CD14-positive monocyte (primary cell): ENCODE data around the gene TFB1M. TPM values are rescaled to one million over a fixed set of nuclear protein-coding genes. Genes with fewer than 3 reads are reported as not detected.

Source experiments
- DNase-seq, 3 donors: peaks; one replicate each; pipeline ENCODE4 v3.0.0-alpha.2; 2011 to 2022
- H2AFZ ChIP-seq: 2 replicates; pipeline ENCODE4 v1.6.0; 2012; ENCODE audit warnings: mild to moderate bottlenecking, low read depth, low read length, inconsistent platforms; ENCODE audit not compliant: insufficient read depth, poor library complexity, severe bottlenecking
- H3K27ac ChIP-seq, 2 donors: 1 replicate in 1 of 2; 2 replicates in 1 of 2; pipeline ENCODE4 v1.5.1; 2012 to 2013; ENCODE audit warnings: low read length in 2 of 2, control low read depth in 1 of 2, inconsistent platforms in 1 of 2, low read depth in 1 of 2, mild to moderate bottlenecking in 1 of 2
- H3K27me3 ChIP-seq, 2 donors: one replicate each; pipeline versions ENCODE4 v1.6.0 to v1.6.1; 2011 to 2013; ENCODE audit warnings: low read length in 2 of 2; ENCODE audit not compliant: control insufficient read depth in 2 of 2, insufficient read depth in 2 of 2
- H3K36me3 ChIP-seq, 2 donors: replicated peaks in 1 of 2; 1 replicate in 1 of 2; 2 replicates in 1 of 2; pipeline versions ENCODE4 v1.5.1 to v1.6.1; 2012 to 2013; ENCODE audit warnings: low read length in 2 of 2, control low read depth in 1 of 2, inconsistent platforms in 1 of 2, mild to moderate bottlenecking in 1 of 2; ENCODE audit not compliant: insufficient read depth in 2 of 2, control insufficient read depth in 1 of 2
- H3K4me1 ChIP-seq, 2 donors: 1 replicate in 1 of 2; 2 replicates in 1 of 2; pipeline versions ENCODE4 v1.5.1 to v1.6.1; 2012 to 2013; ENCODE audit warnings: low read length in 2 of 2, control low read depth in 1 of 2, inconsistent platforms in 1 of 2, mild to moderate bottlenecking in 1 of 2, moderate library complexity in 1 of 2; ENCODE audit not compliant: insufficient read depth in 2 of 2, control insufficient read depth in 1 of 2
- H3K4me2 ChIP-seq: replicated peaks from 2 replicates; pipeline ENCODE3; 2012; ENCODE audit warnings: low read length, moderate library complexity, mild to moderate bottlenecking; ENCODE audit not compliant: poor library complexity, severe bottlenecking; ENCODE audit errors: extremely low read depth
- H3K4me3 ChIP-seq, 3 experiments: fragments of 200-600 bp in 1 of 3; sonication (generic) in 1 of 3; replicated peaks in 1 of 3; 1 replicate in 2 of 3; 2 replicates in 1 of 3; pipeline ENCODE4 v1.5.1; 2011 to 2013; ENCODE audit warnings: low read length in 3 of 3, mild to moderate bottlenecking in 3 of 3, control low read depth in 2 of 3, low read depth in 2 of 3, inconsistent platforms in 1 of 3, moderate library complexity in 1 of 3
- H3K79me2 ChIP-seq: 2 replicates; pipeline ENCODE4 v1.6.0; 2012; ENCODE audit warnings: mild to moderate bottlenecking, control low read depth, inconsistent platforms, low read length, moderate library complexity; ENCODE audit not compliant: insufficient read depth
- H3K9ac ChIP-seq: 2 replicates; pipeline ENCODE4 v1.6.0; 2017; ENCODE audit warnings: low read length, mild to moderate bottlenecking; ENCODE audit not compliant: insufficient read depth, poor library complexity, severe bottlenecking
- H3K9me3 ChIP-seq, 2 donors: replicated peaks in 1 of 2; 1 replicate in 1 of 2; 2 replicates in 1 of 2; pipeline versions ENCODE4 v1.5.1 to v1.6.1; 2012 to 2013; ENCODE audit warnings: low read length in 2 of 2, control low read depth in 1 of 2; ENCODE audit not compliant: control insufficient read depth in 1 of 2, insufficient read depth in 1 of 2
- H4K20me1 ChIP-seq: 2 replicates; pipeline ENCODE4 v1.6.0; 2012; ENCODE audit warnings: mild to moderate bottlenecking, low read length, control low read depth, moderate library complexity; ENCODE audit not compliant: insufficient read depth
- H3K27ac Mint-ChIP-seq, 7 donors: one replicate each; pipeline ENCODE4 v1.8.0; 2020; ENCODE audit warnings: mild to moderate bottlenecking in 7 of 7, mixed read lengths in 7 of 7, moderate library complexity in 6 of 7, inconsistent platforms in 2 of 7
- H3K27me3 Mint-ChIP-seq, 3 donors: one replicate each; pipeline ENCODE4 v1.8.0; 2021 to 2022; ENCODE audit warnings: low read depth in 3 of 3, mild to moderate bottlenecking in 3 of 3, mixed read lengths in 3 of 3, moderate library complexity in 3 of 3, inconsistent platforms in 1 of 3
- H3K36me3 Mint-ChIP-seq, 2 donors: one replicate each; pipeline ENCODE4 v1.8.0; 2020; ENCODE audit warnings: mixed read lengths in 2 of 2, inconsistent platforms in 1 of 2, mild to moderate bottlenecking in 1 of 2
- H3K4me1 Mint-ChIP-seq: one replicate; pipeline ENCODE4 v1.8.0; 2020; ENCODE audit warnings: mild to moderate bottlenecking, mixed read lengths
- H3K4me3 Mint-ChIP-seq, 2 donors: one replicate each; pipeline ENCODE4 v1.8.0; 2020; ENCODE audit warnings: mild to moderate bottlenecking in 2 of 2, mixed read lengths in 2 of 2, moderate library complexity in 1 of 2
- H3K9me3 Mint-ChIP-seq, 7 donors: one replicate each; pipeline ENCODE4 v1.8.0; 2020 to 2022; ENCODE audit warnings: mixed read lengths in 7 of 7, mild to moderate bottlenecking in 6 of 7, moderate library complexity in 6 of 7, inconsistent platforms in 2 of 7
- WGBS: methylation state at CpG from one replicate; pipeline ENCODE4 v1.1.5; 2013; ENCODE audit warnings: missing lambda C conversion rate; ENCODE audit not compliant: insufficient coverage; 5-methylcytosine and 5-hydroxymethylcytosine counted together
- intact Hi-C, 2 donors: fragments of 100-400 bp; cut with micrococcal nuclease; formaldehyde crosslinking; loops; one replicate each; pipeline versions ENCODE4 v1.15.0 to v1.15.1; 2023
- polyA plus RNA-seq, 3 donors: library from polyadenylated mRNA; depleted of rRNA in 1 of 3; unstranded in 2 of 3; stranded (reverse) in 1 of 3; fragments of 300-500 nt in 2 of 3; fragments of >200 nt in 1 of 3; fragmentation: Illumina TruSeq in 2 of 3; gene quantifications; 1 replicate in 2 of 3; 2 replicates in 1 of 3; pipeline ENCODE4 v1.2.3, GENCODE V29; 2012 to 2021
- TF ChIP-seq, protein P1 (sequence below): fragments of 200-600 bp; IDR thresholded peaks from one replicate; pipeline ENCODE4 v1.8.0; 2022; ENCODE audit warnings: antibody characterized with exemption, mild to moderate bottlenecking

Gene TFB1M
- polyA plus RNA-seq, 3 donors = 4.8 to 5.4 (median 4.8) TPM

DNA sequence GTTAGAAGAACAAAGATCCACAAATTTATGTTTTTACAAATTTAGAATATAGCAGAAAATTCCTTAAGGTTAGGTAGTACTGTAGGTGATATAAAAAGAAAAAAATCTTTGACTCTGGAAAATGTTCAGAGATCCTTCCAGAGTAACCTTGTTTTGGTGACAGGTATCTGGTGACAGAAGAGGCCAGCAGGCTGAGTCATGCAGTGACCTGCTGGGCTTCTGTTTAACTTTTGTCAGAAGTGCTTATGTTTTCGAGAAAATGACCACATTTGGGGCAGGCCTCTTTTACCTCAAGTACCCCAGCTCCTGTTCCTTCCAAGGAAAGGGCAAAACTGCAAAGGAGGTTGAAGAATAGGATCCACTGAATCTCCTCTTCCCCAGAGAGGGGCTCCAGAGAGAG, 60.9 kb downstream of the TFB1M start:
- no peaks in the 10 kb centered on the region for H3K9me3 ChIP-seq
- Mint-ChIP-seq H3K36me3 (peaks cover 52 to 55% of the 10 kb centered on the region in 2 donors), H3K4me1 (no peaks in the 10 kb centered on the region), H3K9me3 (no peaks in the 10 kb centered on the region), H3K27ac (peak overlapping the region in 3 of 7 donors; percentile 40 to 78 (median 56)), H3K4me3 (no peak overlapping the region), H3K27me3 (no peaks in the 10 kb centered on the region)
- H3K9ac ChIP-seq = no peak overlapping the region
- H3K4me3 ChIP-seq = no peak overlapping the region
- WGBS = no CpG with 5 or more reads among the region's 1 CpG
- no peaks in the 10 kb centered on the region for H3K79me2 ChIP-seq
- intact Hi-C loops = no loop called here
- no peaks in the 10 kb centered on the region for H3K27me3 ChIP-seq
- H3K4me1 ChIP-seq = no peaks in the 10 kb centered on the region
- H3K36me3 ChIP-seq = peaks cover 37 to 68% of the 10 kb centered on the region in 2 donors
- no peak overlapping the region for H3K4me2 ChIP-seq
- H2AFZ ChIP-seq = no peak overlapping the region
- TF ChIP-seq, protein P1, sequence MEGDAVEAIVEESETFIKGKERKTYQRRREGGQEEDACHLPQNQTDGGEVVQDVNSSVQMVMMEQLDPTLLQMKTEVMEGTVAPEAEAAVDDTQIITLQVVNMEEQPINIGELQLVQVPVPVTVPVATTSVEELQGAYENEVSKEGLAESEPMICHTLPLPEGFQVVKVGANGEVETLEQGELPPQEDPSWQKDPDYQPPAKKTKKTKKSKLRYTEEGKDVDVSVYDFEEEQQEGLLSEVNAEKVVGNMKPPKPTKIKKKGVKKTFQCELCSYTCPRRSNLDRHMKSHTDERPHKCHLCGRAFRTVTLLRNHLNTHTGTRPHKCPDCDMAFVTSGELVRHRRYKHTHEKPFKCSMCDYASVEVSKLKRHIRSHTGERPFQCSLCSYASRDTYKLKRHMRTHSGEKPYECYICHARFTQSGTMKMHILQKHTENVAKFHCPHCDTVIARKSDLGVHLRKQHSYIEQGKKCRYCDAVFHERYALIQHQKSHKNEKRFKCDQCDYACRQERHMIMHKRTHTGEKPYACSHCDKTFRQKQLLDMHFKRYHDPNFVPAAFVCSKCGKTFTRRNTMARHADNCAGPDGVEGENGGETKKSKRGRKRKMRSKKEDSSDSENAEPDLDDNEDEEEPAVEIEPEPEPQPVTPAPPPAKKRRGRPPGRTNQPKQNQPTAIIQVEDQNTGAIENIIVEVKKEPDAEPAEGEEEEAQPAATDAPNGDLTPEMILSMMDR = no peak
- no peaks in the 10 kb centered on the region for H4K20me1 ChIP-seq
- no peak overlapping the region for H3K27ac ChIP-seq
- no peak for DNase-seq

GRCh38 chr6:155252581-155252980, 61.7 kb downstream of the TFB1M start:
- Mint-ChIP-seq H3K36me3 (peaks cover 49 to 51% of the 10 kb centered on the region in 2 donors), H3K27ac (peak overlapping the region in 1 of 7 donors; percentile 32), H3K9me3 (no peaks in the 10 kb centered on the region), H3K4me1 (no peaks in the 10 kb centered on the region), H3K27me3 (no peaks in the 10 kb centered on the region), H3K4me3 (no peak overlapping the region)
- intact Hi-C loops = no loop called here
- 98% methylated on average over 8 of the region's 8 CpGs for WGBS
- no peaks in the 10 kb centered on the region for H3K79me2 ChIP-seq
- peaks cover 31 to 60% of the 10 kb centered on the region in 2 donors for H3K36me3 ChIP-seq
- TF ChIP-seq, protein P1 = no peak
- no peaks in the 10 kb centered on the region for H3K9me3 ChIP-seq
- H3K27me3 ChIP-seq = no peaks in the 10 kb centered on the region
- no peak overlapping the region for H3K9ac ChIP-seq
- H3K27ac ChIP-seq = no peak overlapping the region
- no peak overlapping the region for H3K4me2 ChIP-seq
- H3K4me1 ChIP-seq = no peaks in the 10 kb centered on the region
- no peak overlapping the region for H3K4me3 ChIP-seq
- H4K20me1 ChIP-seq = no peaks in the 10 kb centered on the region
- DNase-seq = no peak
- H2AFZ ChIP-seq = no peak overlapping the region
